GM21360 (cell line): ENCODE measurements around the gene IRX1.

Experiments
- ATAC-seq: cut with Tn5 transposase; IDR thresholded peaks from one replicate; pipeline ENCODE4 v1.9.1; 2021; ENCODE audit warnings: mild to moderate bottlenecking, moderate library complexity; ENCODE audit not compliant: unreplicated experiment

Gene IRX1

DNA sequence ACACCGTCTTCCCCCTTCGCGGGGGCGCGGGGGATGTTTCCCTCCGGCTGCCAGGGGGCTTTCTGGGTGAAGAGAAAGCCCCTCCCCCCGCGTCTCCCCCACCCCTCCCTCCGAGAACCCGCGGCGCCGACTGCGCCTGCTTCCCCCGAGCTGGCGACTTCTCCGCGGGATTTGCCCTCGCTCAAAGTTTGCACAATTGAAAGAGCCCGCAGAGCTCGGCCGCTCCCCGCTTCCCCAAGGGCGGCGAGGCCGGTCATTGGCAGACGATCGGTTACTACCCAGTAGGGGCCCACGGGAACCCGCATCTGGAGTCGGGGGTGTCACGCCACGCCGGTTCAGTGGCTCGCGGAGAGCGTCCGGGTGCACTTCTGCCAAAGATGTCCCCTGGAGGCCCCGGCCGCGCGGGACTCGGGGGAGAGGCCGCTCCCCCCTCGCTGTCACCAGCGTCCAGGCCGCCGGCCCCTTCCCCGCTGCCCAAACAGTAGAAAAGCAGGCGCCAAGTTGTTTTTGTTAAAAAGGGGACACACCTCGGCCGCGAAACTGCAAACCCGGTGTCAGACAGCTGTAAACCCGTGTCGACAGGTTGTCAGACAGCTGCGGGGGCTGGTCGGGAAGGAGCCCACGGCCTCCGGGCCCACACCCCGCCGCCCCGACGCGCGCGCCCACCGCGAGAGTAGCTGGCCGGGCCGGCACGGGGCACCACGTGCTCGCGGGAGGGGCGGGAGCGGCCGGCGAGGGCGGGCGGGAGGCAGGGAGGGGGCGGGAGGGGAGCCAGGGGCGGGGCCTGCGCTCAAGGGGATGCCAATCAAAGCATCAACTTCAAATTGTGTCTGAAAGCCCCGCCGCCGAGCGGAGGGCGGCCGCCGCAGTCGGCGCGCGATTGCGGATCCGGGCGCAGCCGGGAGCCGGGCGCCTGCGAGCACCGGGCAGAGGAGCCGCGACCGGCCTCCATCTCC is at the start of gene IRX1:
IRX1 (plus strand) TSS at position 827 of the 956 bp plus-strand sequence. CDS start 274 bp downstream, outside the sequence.
- ATAC-seq = no peak

DNA sequence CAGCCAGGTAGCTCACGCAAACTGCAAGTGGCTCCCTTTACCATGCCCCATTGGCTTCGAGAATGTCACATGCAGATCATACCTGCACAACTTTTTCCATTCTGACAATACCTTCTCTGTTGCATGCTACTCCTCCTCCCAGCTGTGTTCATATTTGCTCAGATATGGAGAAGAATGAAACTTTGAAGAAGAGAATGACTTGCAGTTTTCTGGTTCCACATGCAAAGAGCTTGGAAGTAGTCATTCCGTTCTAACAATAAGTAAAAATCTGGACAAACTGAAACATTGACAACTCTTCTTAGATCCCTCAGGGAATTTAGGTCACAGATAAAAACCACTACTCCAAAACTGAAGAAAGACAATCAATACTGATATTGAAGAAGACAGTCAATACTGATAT is 49.6 kb upstream of the IRX1 start:
- ATAC-seq = no peak

- no peak for ATAC-seq
These were observed 31.5 kb upstream of the IRX1 start for GRCh38 chr5:3564116-3564515.

DNA sequence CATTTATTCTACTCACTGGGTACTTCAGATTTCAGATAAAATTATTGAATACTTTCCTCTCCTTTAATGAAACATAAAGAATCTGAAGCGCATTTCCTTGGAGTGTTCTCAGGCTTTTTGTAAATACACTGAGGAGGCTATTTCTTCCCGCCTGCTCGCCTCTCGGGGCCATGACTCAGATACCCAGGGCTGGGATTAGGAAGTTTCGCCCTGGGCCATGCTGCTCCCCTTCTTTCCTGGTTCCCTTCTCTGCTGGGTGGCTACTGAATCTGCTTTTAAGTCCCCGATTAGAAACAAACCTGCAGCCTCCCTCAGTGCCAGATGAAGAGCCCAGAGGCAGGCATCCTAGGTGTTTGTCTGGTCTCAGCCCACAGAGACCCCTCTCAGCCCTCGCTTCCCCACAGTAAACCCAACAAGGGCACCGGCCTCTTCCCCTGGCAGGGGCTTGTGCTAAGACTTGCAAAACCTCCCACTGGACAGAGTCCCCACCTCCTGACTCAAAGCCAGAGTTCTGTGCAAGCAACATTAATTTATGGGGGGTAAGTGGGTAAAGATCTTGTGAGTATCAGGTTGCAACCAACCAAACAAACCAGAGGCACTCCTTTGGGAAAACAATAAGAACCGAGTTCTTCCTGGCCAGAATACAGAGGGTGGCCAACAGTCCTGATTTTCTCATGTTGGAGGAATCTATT is 30.7 kb upstream of the IRX1 start:
- no peak for ATAC-seq

DNA sequence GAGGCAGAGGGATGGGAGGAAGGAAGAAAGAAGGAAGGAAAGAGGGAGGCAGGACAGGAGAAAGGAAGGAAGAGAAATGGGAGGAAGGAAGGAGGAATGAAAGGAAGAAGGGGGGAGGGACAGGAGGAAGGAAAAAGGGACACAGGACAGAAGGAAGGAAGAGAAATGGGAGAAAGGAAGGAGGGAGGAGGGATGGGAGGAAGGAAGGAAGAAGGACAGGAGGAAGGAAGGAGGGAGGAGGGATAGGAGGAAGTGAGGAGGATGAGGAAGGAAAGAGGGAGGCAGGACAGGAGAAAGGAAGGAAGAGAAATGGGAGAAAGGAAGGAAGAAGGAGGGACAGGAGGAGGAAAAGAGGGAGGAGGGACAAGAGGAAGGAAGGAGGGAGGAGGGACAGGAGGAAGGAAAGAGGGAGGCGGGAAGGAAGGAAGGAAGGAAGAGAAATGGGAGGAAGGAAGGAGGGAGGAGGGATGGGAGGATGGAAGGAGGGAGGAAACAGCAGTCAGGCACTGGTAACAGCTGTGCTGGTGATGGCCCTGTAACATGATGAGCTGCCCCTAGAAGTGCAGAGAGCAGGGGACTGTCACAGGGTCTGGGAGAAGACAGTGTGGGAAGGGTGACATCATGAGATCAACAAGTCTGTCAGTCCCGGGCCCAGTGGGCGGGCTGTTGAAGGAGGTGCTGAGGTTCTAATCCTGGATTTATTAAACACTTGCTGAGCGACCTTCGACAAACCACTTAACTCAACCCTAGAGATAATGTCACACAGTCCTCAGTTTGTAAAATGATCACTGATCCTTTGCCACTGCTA is 10.7 kb upstream of the IRX1 start:
- no peak for ATAC-seq

DNA sequence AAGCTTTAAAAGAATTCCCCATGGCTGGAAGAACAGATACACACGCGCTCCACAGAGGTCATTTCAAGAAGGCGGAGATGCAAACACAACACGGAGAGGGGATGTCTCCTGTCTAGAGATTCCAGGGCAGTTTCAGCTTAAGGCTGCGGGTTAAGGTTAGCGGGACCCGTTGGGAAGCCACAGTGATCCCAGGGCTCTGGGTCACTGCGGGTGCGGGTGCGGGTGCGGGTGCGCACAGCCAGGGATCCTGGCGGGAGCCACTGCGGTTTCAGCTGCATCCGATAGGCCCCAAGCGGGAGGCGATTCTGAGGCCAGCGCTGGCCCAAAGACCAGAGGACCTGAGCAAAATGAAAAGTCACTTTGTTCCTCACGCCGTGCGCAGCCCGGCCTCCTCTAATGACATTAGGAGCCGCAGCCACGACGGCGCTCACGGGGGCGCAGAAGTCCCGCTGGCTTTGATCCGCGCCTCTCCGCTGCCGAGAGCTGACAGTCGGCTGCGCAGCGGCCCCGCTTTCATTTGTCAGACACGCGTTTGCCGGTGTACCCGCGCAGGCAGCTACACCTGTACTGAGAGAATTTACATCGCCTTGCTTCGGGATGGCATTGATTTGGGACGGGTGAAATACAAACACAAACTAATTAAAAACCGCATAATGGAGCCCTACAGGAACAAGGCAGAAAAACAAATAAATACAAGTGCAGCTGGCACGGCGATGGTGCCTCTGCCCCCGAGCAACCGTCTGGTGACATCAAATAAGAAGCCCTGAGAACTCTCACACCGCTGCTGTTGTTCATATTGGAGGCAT is 5.3 kb upstream of the IRX1 start:
- no peak for ATAC-seq

GRCh38 chr5:3590967-3591900 is 4.4 kb upstream of the IRX1 start:
- no peak for ATAC-seq

GRCh38 chr5:3592298-3592697 is 3.3 kb upstream of the IRX1 start:
- no peak for ATAC-seq

GRCh38 chr5:3593771-3594509 is 1.7 kb upstream of the IRX1 start:
- no peak for ATAC-seq

- no peak for ATAC-seq
These were observed 1.1 kb upstream of the IRX1 start for GRCh38 chr5:3594510-3595005.

- no peak for ATAC-seq
These were observed 711 bp downstream of the IRX1 start for GRCh38 chr5:3596261-3596825.

DNA sequence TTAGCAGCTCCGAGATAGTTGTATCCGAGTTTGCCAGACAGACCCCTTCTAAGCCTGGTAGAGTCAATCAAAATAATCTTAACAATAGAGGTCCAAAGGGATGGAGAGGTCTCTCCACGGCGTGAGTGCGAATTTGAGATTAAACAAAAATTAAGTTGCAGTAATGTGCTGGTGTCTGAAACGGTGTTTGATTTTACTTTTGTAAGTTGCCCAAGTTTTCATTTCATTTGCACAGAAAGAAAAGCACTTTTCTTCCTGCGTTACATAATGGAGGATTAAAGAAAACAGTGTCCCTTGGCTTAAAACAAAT is 1.2 kb downstream of the IRX1 start:
- no peak for ATAC-seq

DNA sequence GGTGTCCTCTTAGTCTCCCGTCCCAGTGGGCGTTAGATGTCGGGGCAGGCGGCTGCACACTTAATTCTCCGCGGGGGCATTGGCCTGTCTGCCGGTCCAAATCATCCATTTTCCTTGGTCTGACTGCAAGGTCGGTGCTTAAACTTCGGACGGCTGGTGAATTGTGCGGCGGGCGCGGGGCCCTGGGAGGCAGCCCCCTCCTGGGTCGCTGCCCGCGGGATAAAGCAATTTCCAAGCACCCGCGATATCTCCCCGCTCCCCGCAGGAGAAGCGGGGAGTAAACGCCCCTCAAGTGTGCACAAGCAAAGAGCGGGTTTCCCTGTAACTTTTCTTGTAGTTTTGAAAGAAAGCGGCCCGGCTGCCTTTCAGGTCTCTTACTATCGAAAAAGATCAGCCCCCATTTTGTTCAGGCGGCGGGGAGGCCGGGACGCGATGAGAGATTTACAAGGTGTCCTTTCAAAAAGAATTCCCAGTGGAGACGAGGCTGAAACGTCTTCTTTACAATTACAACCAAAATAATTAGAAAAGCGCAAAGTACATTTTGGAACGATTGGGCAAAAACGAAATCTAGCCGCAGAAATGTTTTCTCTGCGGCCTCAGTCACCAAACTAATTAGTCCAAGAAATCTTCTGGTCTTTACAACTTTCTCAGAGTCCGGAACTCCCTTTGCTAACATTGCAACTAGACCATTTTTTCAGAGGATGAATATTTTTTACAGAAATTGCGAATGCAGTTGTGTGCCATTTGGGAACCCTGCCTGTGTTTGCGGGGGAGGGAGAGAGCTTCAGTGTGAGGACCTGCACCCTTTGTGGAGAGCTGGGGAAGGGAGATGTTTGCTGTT is 1.8 kb downstream of the IRX1 start:
- no peak for ATAC-seq

GRCh38 chr5:3598207-3598606 is 2.6 kb downstream of the IRX1 start:
- no peak for ATAC-seq

DNA sequence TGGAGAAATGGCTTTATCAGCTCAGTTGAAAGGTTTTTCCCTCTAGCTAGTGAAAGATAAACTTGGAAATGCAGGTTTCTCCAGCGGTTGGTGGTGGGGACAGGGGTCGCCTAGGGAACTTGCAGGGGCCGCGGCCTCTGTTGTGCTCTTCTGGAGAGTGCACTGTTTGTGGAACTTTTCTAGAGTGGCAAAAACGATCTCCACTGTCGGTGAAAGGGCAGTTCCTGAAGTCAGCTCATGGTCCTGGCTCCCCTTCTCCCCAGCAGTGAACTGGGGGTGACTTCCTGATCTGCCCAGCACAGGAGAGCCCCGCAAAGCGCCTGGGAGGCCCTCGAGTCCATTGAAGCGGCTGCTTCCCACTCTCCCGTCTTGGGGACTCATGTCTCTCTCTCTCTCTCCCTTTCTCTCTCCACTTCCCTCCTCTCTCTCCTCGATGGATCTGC is 3.2 kb downstream of the IRX1 start:
- ATAC-seq = no peak

GRCh38 chr5:3599226-3600105 is 3.8 kb downstream of the IRX1 start:
- no peak for ATAC-seq
